ENCODE results near the gene B4GALT5.

- TF ChIP-seq, protein P1, sequence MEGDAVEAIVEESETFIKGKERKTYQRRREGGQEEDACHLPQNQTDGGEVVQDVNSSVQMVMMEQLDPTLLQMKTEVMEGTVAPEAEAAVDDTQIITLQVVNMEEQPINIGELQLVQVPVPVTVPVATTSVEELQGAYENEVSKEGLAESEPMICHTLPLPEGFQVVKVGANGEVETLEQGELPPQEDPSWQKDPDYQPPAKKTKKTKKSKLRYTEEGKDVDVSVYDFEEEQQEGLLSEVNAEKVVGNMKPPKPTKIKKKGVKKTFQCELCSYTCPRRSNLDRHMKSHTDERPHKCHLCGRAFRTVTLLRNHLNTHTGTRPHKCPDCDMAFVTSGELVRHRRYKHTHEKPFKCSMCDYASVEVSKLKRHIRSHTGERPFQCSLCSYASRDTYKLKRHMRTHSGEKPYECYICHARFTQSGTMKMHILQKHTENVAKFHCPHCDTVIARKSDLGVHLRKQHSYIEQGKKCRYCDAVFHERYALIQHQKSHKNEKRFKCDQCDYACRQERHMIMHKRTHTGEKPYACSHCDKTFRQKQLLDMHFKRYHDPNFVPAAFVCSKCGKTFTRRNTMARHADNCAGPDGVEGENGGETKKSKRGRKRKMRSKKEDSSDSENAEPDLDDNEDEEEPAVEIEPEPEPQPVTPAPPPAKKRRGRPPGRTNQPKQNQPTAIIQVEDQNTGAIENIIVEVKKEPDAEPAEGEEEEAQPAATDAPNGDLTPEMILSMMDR (optimal IDR thresholded peaks at IDR 0.05 in 1 of 3, IDR thresholded peaks at IDR 0.05 in 1 of 3, conservative IDR thresholded peaks at IDR 0.05 in 1 of 3; ENCODE audit: extremely low read depth in 1 of 3, insufficient read depth in 2 of 3, low read length in 3 of 3) = no peak
- no peak for TF ChIP-seq EZH2 (IDR thresholded peaks at IDR 0.05; ENCODE audit: low read length)
These were observed 66.1 kb downstream of the B4GALT5 start for GRCh38 chr20:49647550-49647949.
